Measurements from ENCODE around the gene RSPH10B2. TPM values are rescaled to one million over a fixed set of nuclear protein-coding genes. Genes with fewer than 3 reads are reported as not detected.
"Not testable (repeated sequence)": the region's sequence is repeated elsewhere in the genome, so short reads cannot be mapped to it uniquely, and the experiment has no call there.

RSPH10B2 gene
- polyA plus RNA-seq (2013, experiment 1 of 2; ENCODE audit: insufficient read length): not detected
- polyA plus RNA-seq (2013, experiment 2 of 2; ENCODE audit: insufficient read length): not detected

GRCh38 chr7:6753964-6754363 is at the start of gene RSPH10B2:
Gene RSPH10B2, plus strand, starts transcription at chr7:6754103. Its CDS starts 3,575 bp downstream, at chr7:6757678.
- not testable (repeated sequence) for DNase-seq

DNA sequence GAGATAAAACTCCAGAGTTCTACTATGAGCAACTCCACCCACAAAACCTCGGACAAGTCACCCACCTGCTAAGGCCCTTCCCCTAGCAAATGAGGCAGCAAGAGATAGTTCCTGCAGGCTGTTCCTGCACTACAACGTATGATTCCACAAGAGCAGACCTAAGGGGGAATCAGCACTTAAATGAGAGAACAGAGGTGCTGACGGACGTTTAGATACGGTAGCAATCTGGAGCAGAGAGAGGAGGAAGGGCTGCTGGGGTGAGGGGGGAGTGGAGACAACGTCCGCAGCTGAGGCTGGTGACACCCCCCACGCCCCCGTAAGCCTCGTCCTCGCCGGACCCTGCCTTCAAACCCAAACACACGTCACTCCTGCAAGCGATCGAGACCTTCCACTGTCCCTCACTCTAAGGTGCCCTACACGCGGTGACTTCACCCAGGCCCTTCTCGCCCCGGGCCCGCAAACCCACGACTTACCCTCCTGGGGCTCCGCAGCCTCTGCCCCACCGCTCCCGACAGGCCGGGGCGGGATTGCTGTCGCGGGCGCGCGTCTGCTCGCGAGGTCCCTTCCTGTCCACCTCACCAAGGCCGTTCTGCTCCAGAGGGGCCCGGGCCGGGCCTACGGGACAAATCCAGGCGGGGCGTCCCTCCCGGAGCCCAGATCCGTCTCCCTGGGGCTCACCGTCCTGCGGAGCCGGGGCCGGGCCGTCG is 47.8 kb upstream of the RSPH10B2 start:
- peak; percentile 15 for DNase-seq

DNA sequence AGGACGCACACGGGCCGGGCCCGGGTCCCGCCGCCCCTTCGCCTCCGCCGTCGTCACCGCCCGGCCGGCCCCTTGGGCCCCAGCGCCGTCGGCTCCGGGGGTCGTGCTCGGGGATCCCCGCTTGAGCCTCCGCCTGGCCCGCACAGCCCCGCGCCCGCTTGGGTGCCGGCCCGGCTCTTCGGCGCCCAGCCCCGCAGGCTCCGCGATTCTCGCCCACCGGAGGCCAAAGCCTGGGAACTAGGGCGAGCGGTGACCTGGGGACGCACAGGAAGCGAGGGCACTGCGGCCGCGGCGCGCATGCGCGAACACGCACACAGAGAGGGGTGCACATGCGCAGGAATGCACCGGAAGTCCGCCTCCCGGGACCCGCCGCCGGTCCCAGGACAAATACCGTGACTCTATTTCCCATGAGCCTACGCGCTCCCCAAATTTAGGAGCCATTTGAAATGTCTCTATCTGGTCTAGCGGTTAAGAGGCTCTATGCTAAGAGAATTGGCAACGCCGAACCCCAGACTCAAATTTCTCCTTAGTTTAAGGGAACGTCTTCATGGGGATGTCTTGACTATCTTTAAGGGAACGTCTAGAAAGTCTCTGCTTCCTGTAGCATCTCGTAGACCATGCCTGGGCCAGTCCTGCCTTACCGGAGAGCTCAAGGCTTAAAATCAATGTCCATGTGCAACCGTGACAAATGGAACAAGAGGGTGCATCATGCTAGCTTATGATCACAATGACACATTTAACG is 47.1 kb upstream of the RSPH10B2 start, which contains the start of gene ZNF12:
Gene ZNF12 (minus strand): TSS at position 282 of the 742 bp plus-strand sequence. CDS start 1,774 bp downstream, outside the sequence.
- peak; percentile 96 for DNase-seq

GRCh38 chr7:6708304-6708703 is 45.6 kb upstream of the RSPH10B2 start:
- no peak for DNase-seq

- DNase-seq: no peak
Observed at GRCh38 chr7:6709808-6710207, 44.1 kb upstream of the RSPH10B2 start.

- DNase-seq: no peak
Observed at GRCh38 chr7:6714360-6714759, 39.5 kb upstream of the RSPH10B2 start.

DNA sequence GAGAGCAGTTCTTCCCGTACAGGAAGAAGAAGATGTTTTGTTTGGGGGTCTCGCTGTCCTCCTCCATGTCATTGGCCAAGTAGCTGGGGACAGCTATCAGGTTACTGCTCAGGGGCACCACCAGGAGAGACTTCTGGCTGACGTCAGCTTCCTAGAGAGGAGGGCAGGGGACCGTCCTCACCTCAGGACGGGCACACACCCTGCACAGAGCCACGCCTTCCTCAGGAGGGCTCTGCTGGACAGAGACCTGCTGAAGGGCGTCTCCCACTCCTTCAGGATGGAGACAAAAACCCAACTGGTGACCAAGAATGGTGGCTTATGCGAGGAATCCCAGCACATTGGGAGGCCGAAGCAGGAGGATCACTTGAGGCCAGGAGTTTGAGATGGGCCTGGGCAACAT is 38.0 kb upstream of the RSPH10B2 start:
- DNase-seq: not testable (repeated sequence)

DNA sequence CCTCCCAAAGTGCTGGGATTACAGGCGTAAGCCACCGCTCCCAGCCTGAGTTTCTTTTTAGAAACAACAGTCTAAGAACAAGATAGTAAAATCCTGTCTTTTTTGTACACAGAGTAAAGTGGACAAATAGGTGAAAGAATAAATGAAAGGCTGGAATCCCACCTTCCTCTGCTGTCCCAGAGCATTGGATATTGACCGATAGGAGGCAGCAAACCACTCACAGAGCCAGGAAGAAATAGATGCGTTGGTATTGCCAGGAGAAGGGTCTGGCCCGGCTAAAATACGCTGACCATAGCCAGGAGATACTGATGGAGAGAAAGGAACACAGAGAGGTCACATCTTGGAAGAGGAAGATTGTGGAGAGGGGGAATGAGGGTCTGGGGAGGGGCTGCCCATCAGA is 35.8 kb upstream of the RSPH10B2 start:
- no peak for DNase-seq

GRCh38 chr7:6724351-6724750 is 29.6 kb upstream of the RSPH10B2 start:
- DNase-seq: not testable (repeated sequence)

GRCh38 chr7:6725003-6725402 is 28.9 kb upstream of the RSPH10B2 start:
- no peak for DNase-seq

GRCh38 chr7:6726341-6726740 is 27.6 kb upstream of the RSPH10B2 start:
- not testable (repeated sequence) for DNase-seq

- DNase-seq: no peak
Observed at GRCh38 chr7:6727663-6728062, 26.2 kb upstream of the RSPH10B2 start.

DNA sequence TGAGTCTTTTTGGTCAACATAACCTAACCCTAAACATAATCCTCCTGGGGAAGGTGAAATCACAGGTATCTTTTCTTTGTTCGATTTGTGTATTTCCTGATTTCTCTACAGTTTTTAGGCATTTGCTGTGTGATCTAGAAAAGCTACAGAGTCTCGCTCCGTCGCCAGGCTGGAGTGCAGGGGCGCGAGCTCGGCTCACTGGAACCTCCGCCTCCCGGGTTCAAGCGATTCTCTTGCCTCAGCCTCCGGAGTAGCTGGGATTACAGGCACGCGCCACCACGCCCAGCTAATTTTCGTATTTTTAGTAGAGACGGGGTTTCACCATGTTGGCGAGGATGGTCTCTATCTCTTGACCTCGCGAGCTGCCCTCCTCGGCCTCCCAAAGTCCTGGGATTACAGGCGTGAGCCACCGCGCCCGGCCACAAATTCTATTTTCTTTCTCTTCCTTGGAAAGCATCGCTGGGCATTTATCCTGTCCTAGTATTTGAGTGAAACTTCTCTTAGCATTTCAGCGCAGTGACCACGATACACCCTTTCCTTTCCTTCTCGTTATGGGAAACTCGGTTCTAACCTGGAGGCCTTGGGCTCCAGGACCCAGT is 24.9 kb upstream of the RSPH10B2 start:
- not testable (repeated sequence) for DNase-seq

DNA sequence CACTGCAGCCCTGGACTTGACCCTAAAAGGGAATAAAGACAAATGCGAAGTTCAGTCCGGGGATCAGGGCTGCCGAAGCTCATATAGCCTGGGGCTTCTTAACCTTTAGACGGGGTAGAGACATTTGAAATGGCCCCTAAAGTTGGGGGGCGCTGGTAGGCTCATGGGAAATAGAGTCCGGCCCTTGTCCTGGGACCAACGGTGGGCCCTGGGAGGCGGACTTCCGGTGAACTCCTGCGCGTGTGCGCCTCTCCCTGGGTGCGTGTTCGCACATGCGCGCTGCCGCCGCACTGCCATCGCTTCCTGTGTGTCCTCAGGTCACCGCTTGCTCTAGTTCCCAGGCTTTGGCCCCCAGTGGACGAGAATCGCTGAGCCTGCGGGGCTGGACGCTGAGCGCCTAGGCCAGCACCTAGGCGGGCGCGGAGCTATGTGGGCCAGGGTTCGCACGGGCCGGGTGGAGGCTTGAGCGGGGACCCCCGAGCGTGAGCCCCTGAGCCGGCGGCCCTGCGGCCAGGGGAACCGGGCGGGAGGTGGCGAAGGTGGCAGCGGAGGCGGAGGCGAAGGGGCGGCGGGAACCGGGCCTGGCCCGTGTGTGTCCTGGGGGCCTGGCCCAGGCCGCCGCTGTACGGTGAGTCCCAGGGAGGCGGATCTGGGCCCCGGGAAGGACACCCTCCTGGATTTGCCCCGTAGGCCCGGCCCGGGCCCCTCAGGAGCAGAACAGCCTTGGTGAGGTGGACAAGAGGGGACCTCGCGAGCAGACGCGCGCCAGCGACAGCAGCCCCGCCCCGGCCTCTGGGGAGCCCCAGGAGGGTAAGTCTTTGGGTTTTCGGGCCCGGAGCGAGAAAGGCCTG is 24.2 kb upstream of the RSPH10B2 start:
- DNase-seq: peak; percentile 95

GRCh38 chr7:6730343-6730633 is 23.6 kb upstream of the RSPH10B2 start:
- peak; percentile 27 for DNase-seq

DNA sequence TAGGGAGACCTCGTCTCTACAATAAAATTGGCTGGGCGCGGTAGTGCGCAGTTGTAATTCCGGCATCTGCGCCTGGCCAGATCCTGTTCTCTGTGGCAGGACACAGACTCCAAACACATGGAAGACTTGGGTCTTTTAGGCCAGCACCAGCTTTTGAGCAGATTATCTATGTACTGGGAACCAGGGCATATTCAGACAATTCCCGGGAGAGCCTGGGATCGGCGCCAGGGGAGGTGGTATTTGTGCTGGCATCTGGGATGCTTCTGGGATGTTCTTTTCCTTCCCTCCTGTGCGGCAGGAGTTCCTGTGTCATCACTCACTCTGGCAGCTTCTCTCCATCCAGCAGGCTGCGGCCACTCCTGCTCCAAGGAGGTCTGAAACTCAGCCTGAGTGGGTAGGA is 15.5 kb upstream of the RSPH10B2 start:
- DNase-seq: not testable (repeated sequence)

DNA sequence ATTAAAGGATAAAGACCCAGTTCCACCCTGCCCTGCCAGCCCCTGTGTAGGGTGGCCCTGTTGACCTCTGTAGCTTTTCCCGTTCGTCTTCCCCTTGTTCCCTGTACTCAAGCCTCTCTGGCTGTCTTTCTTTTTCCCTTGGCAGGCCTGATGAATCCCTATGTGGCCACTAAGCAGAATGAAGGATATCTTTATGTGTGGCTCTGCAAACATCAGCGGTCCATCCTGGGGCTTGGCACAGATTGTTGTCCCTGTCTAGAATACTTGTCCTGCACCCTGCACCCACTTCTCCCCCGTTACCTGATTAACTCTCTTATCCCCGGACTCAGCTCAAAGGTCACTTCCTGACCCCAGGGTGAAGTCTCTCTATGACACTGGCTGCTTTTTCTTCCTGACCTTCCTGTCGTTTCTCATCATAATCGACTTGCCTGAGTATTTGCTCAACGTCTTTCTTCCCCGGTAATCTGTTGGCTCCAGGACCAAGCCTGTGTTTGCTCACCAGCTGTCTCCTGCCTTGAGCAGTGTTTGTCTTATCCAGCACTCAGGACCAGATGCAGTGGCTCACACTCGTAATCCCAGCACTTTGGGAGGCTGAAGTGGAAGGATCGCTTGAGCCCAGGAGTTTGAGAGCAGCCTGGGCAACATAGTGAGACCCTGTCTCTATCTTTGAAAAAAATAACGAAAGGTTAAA is 9.3 kb upstream of the RSPH10B2 start:
- not testable (repeated sequence) for DNase-seq

DNA sequence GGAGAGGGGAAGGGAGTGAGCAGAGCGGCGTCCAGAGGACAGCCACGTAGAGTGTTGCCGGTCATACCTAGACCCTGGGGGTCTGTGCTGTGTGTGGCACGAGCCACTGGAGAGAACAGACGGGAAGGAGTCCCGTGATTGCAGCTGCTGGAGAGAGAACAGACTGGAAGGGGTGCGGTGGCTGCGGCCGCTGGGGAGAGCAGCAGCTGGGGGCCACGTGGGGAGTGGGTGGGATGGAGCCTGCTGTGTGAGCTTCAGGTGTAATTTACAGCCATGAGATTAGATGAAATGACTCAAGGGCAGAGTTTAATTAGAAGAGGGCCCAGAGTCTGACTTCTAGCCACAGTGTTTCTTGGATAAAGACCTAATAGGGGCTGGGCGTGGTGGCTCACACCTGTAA is 4.6 kb upstream of the RSPH10B2 start:
- not testable (repeated sequence) for DNase-seq

GRCh38 chr7:6750173-6750572 is 3.7 kb upstream of the RSPH10B2 start:
- not testable (repeated sequence) for DNase-seq

DNA sequence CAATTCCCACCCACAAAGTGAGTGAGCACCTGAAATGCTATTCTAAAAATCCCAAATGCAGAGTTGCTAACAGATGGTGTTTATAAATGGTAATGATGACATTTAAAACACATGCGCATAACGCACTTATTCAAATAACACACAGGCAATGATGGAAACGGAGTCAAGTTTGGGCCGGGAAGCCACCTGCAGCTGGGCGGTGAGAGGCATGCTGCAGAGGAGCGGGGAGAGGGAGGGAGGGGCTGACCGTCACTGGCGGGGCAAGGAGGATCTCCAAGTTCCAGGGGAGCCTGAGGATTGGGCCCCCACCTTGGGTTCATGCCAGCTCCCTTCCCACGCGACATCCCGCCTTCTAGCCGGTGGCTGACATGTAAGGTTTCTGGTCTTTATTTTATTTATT is 7.3 kb downstream of the RSPH10B2 start:
- DNase-seq: not testable (repeated sequence)

DNA sequence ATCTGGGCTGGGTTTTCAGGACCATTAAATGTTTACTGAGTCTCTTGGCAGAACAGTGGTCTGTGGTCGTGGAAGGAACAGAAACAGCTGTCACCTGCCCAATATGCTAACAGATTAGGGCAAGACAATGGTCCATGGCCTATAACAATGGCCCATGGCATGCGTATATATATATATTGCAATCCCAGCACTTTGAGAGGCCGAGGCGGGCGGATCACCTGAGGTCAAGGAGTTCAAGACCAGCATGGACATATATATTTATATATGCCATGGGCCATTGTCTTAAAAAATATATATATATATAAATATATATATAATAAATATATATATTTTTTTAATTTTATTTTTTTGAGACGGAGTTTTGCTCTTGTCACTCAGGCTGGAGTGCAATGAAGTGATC is 27.7 kb downstream of the RSPH10B2 start:
- not testable (repeated sequence) for DNase-seq

DNA sequence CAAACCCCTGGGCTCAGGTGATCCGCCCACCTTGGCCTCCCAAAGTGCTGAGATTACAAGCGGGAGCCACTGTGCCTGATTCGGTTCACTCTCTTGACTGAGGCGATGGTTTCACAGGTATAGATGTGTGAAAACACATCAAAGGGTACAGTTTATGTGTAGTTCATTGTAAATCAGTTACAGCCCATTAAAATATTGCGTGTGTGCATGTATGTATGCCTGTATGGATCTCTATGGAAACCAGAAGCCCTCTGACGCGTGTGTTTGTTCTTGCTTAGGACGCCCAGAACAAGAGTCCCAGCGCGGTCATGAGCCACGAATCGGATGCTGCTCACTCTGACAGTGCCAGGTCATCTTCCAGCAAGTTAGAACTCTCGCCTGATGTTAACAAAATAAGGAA is 35.5 kb downstream of the RSPH10B2 start:
- not testable (repeated sequence) for DNase-seq
